Skeletal muscle satellite cell (primary cell): Measurements from ENCODE around the gene LOC128125822.

Experiments used
- H3K27me3 ChIP-seq: 2 replicates; pipeline ENCODE4 v1.7.0; 2013; ENCODE audit warnings: low read length; ENCODE audit not compliant: control insufficient read depth, insufficient read depth
- H3K36me3 ChIP-seq: 2 replicates; pipeline ENCODE4 v1.7.0; 2013; ENCODE audit warnings: mild to moderate bottlenecking, control low read depth, low read length; ENCODE audit not compliant: insufficient read depth
- H3K4me1 ChIP-seq: 2 replicates; pipeline ENCODE4 v1.7.0; 2013; ENCODE audit warnings: low read length; ENCODE audit not compliant: control insufficient read depth, insufficient read depth
- H3K4me2 ChIP-seq: 2 replicates; pipeline ENCODE4 v1.7.0; 2013; ENCODE audit warnings: mild to moderate bottlenecking, low read length
- H3K4me3 ChIP-seq: 2 replicates; pipeline ENCODE4 v1.7.0; 2013; ENCODE audit warnings: low read length
- H3K9ac ChIP-seq: 2 replicates; pipeline ENCODE4 v1.7.0; 2013; ENCODE audit warnings: mild to moderate bottlenecking, low read depth, low read length, moderate library complexity
- H3K9me3 ChIP-seq: replicated peaks from 2 replicates; pipeline ENCODE4 v1.7.0; 2013; ENCODE audit warnings: mild to moderate bottlenecking, control low read depth, low read length

The LOC128125822 gene

GRCh38 chr6:63573899-63574553 is 1.7 kb downstream of the LOC128125822 start:
- Histone ChIP-seq H3K9ac (peak overlapping the region; percentile 98), H3K4me1 (peaks cover 14% of the 10 kb centered on the region), H3K36me3 (peaks cover 30% of the 10 kb centered on the region), H3K4me2 (peak overlapping the region; percentile 80), H3K9me3 (no peaks in the 10 kb centered on the region), H3K4me3 (peak overlapping the region; percentile 93), H3K27me3 (no peaks in the 10 kb centered on the region)

DNA sequence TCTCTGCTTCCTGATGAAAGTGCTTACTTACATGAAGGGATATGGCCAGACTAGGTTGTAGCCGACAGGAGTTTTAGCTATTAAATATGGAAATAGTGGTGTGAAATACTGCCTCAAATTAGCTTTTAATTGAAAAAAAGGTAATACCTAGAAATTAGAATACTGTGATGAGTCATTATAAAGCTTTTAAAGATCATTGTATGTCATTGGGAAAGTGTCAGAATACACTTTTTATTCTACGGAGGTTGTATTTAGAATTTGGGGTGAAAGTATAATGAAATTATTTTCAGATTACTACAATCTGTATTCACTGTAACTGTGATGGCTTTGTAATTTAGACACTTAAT is 2.2 kb downstream of the LOC128125822 start:
- peak overlapping the region; percentile 93 for H3K4me3 ChIP-seq
- H3K36me3 ChIP-seq: peaks cover 35% of the 10 kb centered on the region
- peak overlapping the region; percentile 80 for H3K4me2 ChIP-seq
- H3K9me3 ChIP-seq: no peaks in the 10 kb centered on the region
- H3K9ac ChIP-seq: peak overlapping the region; percentile 98
- H3K4me1 ChIP-seq: peaks cover 14% of the 10 kb centered on the region
- H3K27me3 ChIP-seq: no peaks in the 10 kb centered on the region

GRCh38 chr6:63576147-63576772 is 4.0 kb downstream of the LOC128125822 start:
- H3K4me3 ChIP-seq: no peak overlapping the region
- H3K36me3 ChIP-seq: peaks cover 52% of the 10 kb centered on the region

DNA sequence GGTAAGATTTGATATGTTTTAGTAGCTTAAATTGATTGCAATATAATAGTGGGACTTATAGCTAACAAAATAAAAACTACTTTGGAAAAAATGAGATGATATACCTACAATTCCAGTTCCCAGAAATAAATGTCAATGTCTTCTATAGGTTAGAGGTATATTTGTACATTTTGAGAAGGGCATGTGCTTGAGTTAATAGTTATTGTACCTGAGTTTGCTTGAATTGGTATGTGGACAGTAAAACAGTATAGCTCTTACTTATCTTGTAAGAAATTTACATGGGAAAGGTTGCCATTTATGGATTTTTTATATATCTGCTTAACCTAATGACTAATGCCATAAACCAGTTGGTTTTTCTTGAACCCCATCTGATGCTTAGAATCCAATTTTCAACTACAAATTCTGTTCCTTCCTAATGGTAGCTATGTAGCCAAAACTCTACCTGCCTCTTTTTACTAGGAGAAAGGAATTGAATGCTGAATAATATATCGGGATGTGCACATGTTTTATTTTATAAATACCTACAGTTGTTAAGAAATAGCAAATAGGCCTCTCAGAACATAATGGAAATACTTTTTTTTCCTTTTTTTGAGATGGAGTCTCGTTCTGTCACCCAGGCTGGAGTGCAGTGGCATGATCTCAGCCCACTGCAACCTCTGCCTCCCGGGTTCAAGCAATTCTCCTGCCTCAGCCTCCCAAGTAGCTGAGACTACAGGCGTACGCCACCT is 4.9 kb downstream of the LOC128125822 start:
- peaks cover 6% of the 10 kb centered on the region for H3K4me1 ChIP-seq
- no peak overlapping the region for H3K4me3 ChIP-seq
- no peaks in the 10 kb centered on the region for H3K27me3 ChIP-seq
- no peaks in the 10 kb centered on the region for H3K9me3 ChIP-seq
- no peak overlapping the region for H3K9ac ChIP-seq
- peaks cover 61% of the 10 kb centered on the region for H3K36me3 ChIP-seq
- no peak overlapping the region for H3K4me2 ChIP-seq

More at GRCh38 chr6:63576147-63576772, 4.0 kb downstream of the LOC128125822 start:
- Histone ChIP-seq H3K9ac (no peak overlapping the region), H3K4me1 (peaks cover 11% of the 10 kb centered on the region), H3K9me3 (no peaks in the 10 kb centered on the region), H3K27me3 (no peaks in the 10 kb centered on the region), H3K4me2 (peak overlapping the region; percentile 56)

GRCh38 chr6:63578757-63579156 is 6.5 kb downstream of the LOC128125822 start:
- Histone ChIP-seq H3K4me2 (no peak overlapping the region), H3K9me3 (no peaks in the 10 kb centered on the region), H3K36me3 (peaks cover 74% of the 10 kb centered on the region), H3K9ac (no peak overlapping the region), H3K4me1 (peaks cover 6% of the 10 kb centered on the region), H3K27me3 (no peaks in the 10 kb centered on the region), H3K4me3 (no peak overlapping the region)

DNA sequence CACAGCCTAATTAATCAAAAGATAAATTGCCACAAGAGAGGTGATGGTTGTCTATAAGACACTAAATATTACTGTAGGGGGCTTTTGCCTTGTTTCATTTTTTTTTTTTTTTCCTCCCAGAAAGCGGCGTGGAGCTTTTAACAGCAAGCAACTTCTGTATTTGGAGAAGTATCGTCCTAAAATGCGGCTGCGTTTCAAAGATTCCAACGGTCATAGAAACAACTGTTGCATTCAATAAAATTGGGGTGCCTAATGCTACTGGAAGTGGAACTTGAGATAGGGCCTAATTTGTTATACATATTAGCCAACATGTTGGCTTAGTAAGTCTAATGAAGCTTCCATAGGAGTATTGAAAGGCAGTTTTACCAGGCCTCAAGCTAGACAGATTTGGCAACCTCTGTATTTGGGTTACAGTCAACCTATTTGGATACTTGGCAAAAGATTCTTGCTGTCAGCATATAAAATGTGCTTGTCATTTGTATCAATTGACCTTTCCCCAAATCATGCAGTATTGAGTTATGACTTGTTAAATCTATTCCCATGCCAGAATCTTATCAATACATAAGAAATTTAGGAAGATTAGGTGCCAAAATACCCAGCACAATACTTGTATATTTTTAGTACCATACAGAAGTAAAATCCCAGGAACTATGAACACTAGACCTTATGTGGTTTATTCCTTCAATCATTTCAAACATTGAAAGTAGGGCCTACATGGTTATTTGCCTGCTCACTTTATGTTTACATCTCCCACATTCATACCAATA is 7.8 kb downstream of the LOC128125822 start:
- Histone ChIP-seq H3K9me3 (no peaks in the 10 kb centered on the region), H3K4me2 (no peak overlapping the region), H3K36me3 (peaks cover 80% of the 10 kb centered on the region), H3K9ac (no peak overlapping the region), H3K27me3 (no peaks in the 10 kb centered on the region), H3K4me1 (peaks cover 6% of the 10 kb centered on the region), H3K4me3 (no peak overlapping the region)

DNA sequence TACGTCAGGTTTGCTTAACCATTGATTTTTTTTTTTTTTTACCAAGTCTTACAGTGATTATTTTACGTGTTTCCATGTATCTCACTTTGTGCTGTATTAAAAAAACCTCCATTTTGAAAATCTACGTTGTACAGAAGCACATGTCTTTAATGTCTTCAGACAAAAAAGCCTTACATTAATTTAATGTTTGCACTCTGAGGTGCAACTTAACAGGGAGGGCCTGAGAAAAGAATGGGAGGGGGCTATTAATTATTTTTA is 8.4 kb downstream of the LOC128125822 start:
- H3K36me3 ChIP-seq: peaks cover 80% of the 10 kb centered on the region
- no peak overlapping the region for H3K9ac ChIP-seq
- H3K4me2 ChIP-seq: no peak overlapping the region
- no peaks in the 10 kb centered on the region for H3K9me3 ChIP-seq
- no peak overlapping the region for H3K4me3 ChIP-seq
- H3K27me3 ChIP-seq: no peaks in the 10 kb centered on the region
- peaks cover 6% of the 10 kb centered on the region for H3K4me1 ChIP-seq

DNA sequence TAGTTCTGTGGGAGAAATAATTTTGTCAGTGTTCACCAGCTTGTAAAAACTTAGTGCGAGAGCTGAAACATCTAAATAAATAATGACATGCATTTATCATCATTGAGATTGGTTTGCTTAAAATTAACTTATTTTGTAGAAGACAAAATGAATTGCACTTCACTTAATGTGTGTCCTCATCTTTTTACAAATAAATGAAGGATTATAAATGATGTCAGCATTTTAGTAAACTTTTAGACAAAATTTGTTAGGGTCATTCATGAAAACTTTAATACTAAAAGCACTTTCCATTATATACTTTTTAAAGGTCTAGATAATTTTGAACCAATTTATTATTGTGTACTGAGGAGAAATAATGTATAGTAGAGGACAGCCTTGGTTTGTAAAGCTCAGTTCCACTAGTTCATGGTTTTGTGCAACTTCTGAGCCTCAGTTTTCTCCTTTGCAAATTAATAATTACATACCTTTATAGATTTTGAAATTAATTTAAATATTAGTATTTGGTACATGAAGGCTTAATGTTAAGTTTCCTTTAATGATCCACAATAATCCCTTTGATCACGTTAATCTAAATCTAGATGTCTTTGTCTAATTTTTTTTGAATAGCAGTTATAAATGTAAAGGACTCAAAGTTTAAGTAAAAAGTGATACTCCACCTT is 9.2 kb downstream of the LOC128125822 start:
- Histone ChIP-seq H3K9ac (no peak overlapping the region), H3K9me3 (no peaks in the 10 kb centered on the region), H3K4me3 (no peak overlapping the region), H3K27me3 (no peaks in the 10 kb centered on the region), H3K36me3 (peaks cover 77% of the 10 kb centered on the region), H3K4me1 (peaks cover 1% of the 10 kb centered on the region), H3K4me2 (no peak overlapping the region)

GRCh38 chr6:63582579-63583231 is 10.4 kb downstream of the LOC128125822 start:
- Histone ChIP-seq H3K4me1 (no peaks in the 10 kb centered on the region), H3K9me3 (no peaks in the 10 kb centered on the region), H3K4me3 (no peak overlapping the region), H3K27me3 (no peaks in the 10 kb centered on the region), H3K9ac (no peak overlapping the region), H3K4me2 (no peak overlapping the region), H3K36me3 (peaks cover 66% of the 10 kb centered on the region)

GRCh38 chr6:63584125-63584514 is 11.8 kb downstream of the LOC128125822 start:
- Histone ChIP-seq H3K4me1 (no peaks in the 10 kb centered on the region), H3K9me3 (no peaks in the 10 kb centered on the region), H3K36me3 (peaks cover 52% of the 10 kb centered on the region), H3K4me2 (no peak overlapping the region), H3K9ac (no peak overlapping the region), H3K4me3 (no peak overlapping the region), H3K27me3 (no peaks in the 10 kb centered on the region)

- no peaks in the 10 kb centered on the region for H3K27me3 ChIP-seq
- no peak overlapping the region for H3K9ac ChIP-seq
- H3K4me1 ChIP-seq: no peaks in the 10 kb centered on the region
- no peak overlapping the region for H3K4me2 ChIP-seq
- no peaks in the 10 kb centered on the region for H3K9me3 ChIP-seq
- no peak overlapping the region for H3K4me3 ChIP-seq
- peaks cover 48% of the 10 kb centered on the region for H3K36me3 ChIP-seq
Measured at GRCh38 chr6:63584566-63584965, 12.3 kb downstream of the LOC128125822 start.
